A549 (cell line): ENCODE results near the gene TDRD3.

Experiments used
- CEBPB ChIP-seq, 2 experiments: fragments of >200 bp in 1 of 2; sonication (Bioruptor Twin) in 1 of 2; formaldehyde crosslinking in 1 of 2; IDR thresholded peaks; 2 replicates each; pipeline ENCODE4 v1.6.1; 2012 to 2016
- CHD2 ChIP-seq: fragments of 150-350 bp; IDR thresholded peaks from 2 replicates; pipeline ENCODE4 v1.6.1; 2014; ENCODE audit warnings: low read length; ENCODE audit not compliant: partially characterized antibody
- MAFK ChIP-seq: fragments of 450-650 bp; IDR thresholded peaks from 2 replicates; pipeline ENCODE4 v1.6.1; 2014; ENCODE audit not compliant: partially characterized antibody
- USF2 ChIP-seq: fragments of 450-650 bp; IDR thresholded peaks from 2 replicates; pipeline ENCODE4 v1.6.1; 2014; ENCODE audit warnings: antibody characterized with exemption

- no peak for TF ChIP-seq MAFK
- TF ChIP-seq USF2: no peak
- TF ChIP-seq CEBPB (IDR thresholded peaks at IDR 0.05): no peak
- TF ChIP-seq CHD2: no peak
Measured at GRCh38 chr13:60514891-60515290, 117.9 kb downstream of the TDRD3 start.
